IMR-90 (cell line): ENCODE data around the gene ABHD1. TPM values are rescaled to one million over a fixed set of nuclear protein-coding genes. Genes with fewer than 3 reads are reported as not detected.

Source experiments
- ATAC-seq: fragments of 200-7000 bp; cut with Tn5 transposase; 2 replicates; pipeline ENCODE4 v1.9.1; 2020; ENCODE audit warnings: low read depth, mild to moderate bottlenecking, moderate library complexity
- BruUV-seq: library from RNA; stranded (reverse); fragments of 400-500 nt; replicated peaks from 2 replicates; lab custom pipeline; 2021; lab: Mats Ljungman, UMichigan
- CTCF ChIA-PET: fragments of 300-600 bp; formaldehyde crosslinking; extraction: SDS; loops from one replicate; lab custom pipeline; 2021; ENCODE audit warnings: antibody characterized with exemption; lab: Yijun Ruan, JAX
- POLR2A ChIA-PET: fragments of 300-600 bp; sonication (Branson Sonifier 250); formaldehyde crosslinking; loops from one replicate; lab custom pipeline; 2022; ENCODE audit warnings: antibody characterized with exemption; ENCODE audit not compliant: unreplicated experiment; lab: Charles Lee
- DNase-seq: peaks from one replicate; pipeline ENCODE4 v3.0.0; 2013
- H2AFZ ChIP-seq: replicated peaks from 2 replicates; pipeline ENCODE3; 2013; ENCODE audit warnings: low read length, mild to moderate bottlenecking; ENCODE audit not compliant: poor library complexity
- H2AK5ac ChIP-seq: 2 replicates; pipeline ENCODE4 v1.6.1; 2013; ENCODE audit warnings: low read depth, low read length, inconsistent platforms
- H2AK9ac ChIP-seq: replicated peaks from 2 replicates; pipeline ENCODE3; 2013; ENCODE audit warnings: mild to moderate bottlenecking, low read depth, low read length, moderate library complexity; ENCODE audit not compliant: poor library complexity
- H2BK120ac ChIP-seq: 2 replicates; pipeline ENCODE4 v1.6.1; 2013; ENCODE audit warnings: low read depth, low read length, inconsistent platforms
- H2BK15ac ChIP-seq: 3 replicates; pipeline ENCODE4 v1.6.1; 2013; ENCODE audit warnings: low read depth, low read length, inconsistent platforms
- H2BK20ac ChIP-seq: 2 replicates; pipeline ENCODE4 v1.6.1; 2013; ENCODE audit warnings: low read depth, mild to moderate bottlenecking, inconsistent platforms, low read length, moderate library complexity
- H2BK5ac ChIP-seq: 2 replicates; pipeline ENCODE4 v1.6.1; 2013; ENCODE audit warnings: mild to moderate bottlenecking, low read depth, low read length, inconsistent platforms; ENCODE audit not compliant: poor library complexity, severe bottlenecking
- H3K14ac ChIP-seq: replicated peaks from 2 replicates; pipeline ENCODE4 v1.6.1; 2013; ENCODE audit warnings: low read depth, low read length, inconsistent platforms
- H3K18ac ChIP-seq: 2 replicates; pipeline ENCODE4 v1.6.1; 2013; ENCODE audit warnings: low read depth, low read length, control low read depth
- H3K23ac ChIP-seq: 2 replicates; pipeline ENCODE4 v1.6.1; 2013; ENCODE audit warnings: low read depth, low read length, inconsistent platforms
- H3K27ac ChIP-seq: 2 replicates; pipeline ENCODE4 v1.5.1; 2013; ENCODE audit warnings: mild to moderate bottlenecking, control low read depth, low read length; ENCODE audit not compliant: insufficient read depth
- H3K27me3 ChIP-seq: 2 replicates; pipeline ENCODE4 v1.6.1; 2013; ENCODE audit warnings: low read length; ENCODE audit not compliant: control insufficient read depth, insufficient read depth
- H3K36me3 ChIP-seq: 2 replicates; pipeline ENCODE4 v1.6.1; 2013; ENCODE audit warnings: low read length, mixed read lengths; ENCODE audit not compliant: control insufficient read depth, insufficient read depth
- H3K4ac ChIP-seq: 2 replicates; pipeline ENCODE4 v1.6.1; 2013; ENCODE audit warnings: low read depth, low read length, inconsistent platforms
- H3K4me1 ChIP-seq: 2 replicates; pipeline ENCODE4 v1.6.1; 2013; ENCODE audit warnings: low read length, mixed read lengths; ENCODE audit not compliant: control insufficient read depth, insufficient read depth
- H3K4me2 ChIP-seq: 2 replicates; pipeline ENCODE4 v1.6.1; 2013; ENCODE audit warnings: low read depth, mild to moderate bottlenecking, control low read depth, low read length, moderate library complexity
- H3K4me3 ChIP-seq: 2 replicates; pipeline ENCODE4 v1.5.1; 2013; ENCODE audit warnings: low read depth, mild to moderate bottlenecking, control low read depth, low read length, moderate library complexity; ENCODE audit not compliant: insufficient read depth
- H3K56ac ChIP-seq: 2 replicates; pipeline ENCODE4 v1.6.1; 2013; ENCODE audit warnings: low read length, inconsistent platforms; ENCODE audit not compliant: insufficient read depth; ENCODE audit errors: extremely low read depth
- H3K79me1 ChIP-seq, 2 experiments: 2 replicates each; pipeline ENCODE4 v1.6.1; 2013; ENCODE audit warnings: low read length in 2 of 2, inconsistent platforms in 1 of 2, low read depth in 1 of 2
- H3K9ac ChIP-seq: 2 replicates; pipeline ENCODE4 v1.6.1; 2013; ENCODE audit warnings: low read depth, low read length, control low read depth
- H3K9me1 ChIP-seq: 2 replicates; pipeline ENCODE4 v1.6.1; 2013; ENCODE audit warnings: low read length, inconsistent platforms; ENCODE audit not compliant: insufficient read depth
- H3K9me3 ChIP-seq: 2 replicates; pipeline ENCODE4 v1.6.1; 2013; ENCODE audit warnings: low read length; ENCODE audit not compliant: control insufficient read depth, insufficient read depth
- H4K20me1 ChIP-seq: 2 replicates; pipeline ENCODE4 v1.6.1; 2013; ENCODE audit warnings: low read length, inconsistent platforms; ENCODE audit not compliant: insufficient read depth
- H4K5ac ChIP-seq: 2 replicates; pipeline ENCODE4 v1.6.1; 2013; ENCODE audit warnings: mild to moderate bottlenecking, low read depth, low read length, control low read depth
- H4K8ac ChIP-seq, 2 experiments: 2 replicates each; pipeline ENCODE4 v1.6.1; 2013; ENCODE audit warnings: low read depth in 2 of 2, low read length in 2 of 2, control low read depth in 1 of 2, inconsistent platforms in 1 of 2
- H4K91ac ChIP-seq: 2 replicates; pipeline ENCODE4 v1.6.1; 2013; ENCODE audit warnings: low read depth, low read length, inconsistent platforms; ENCODE audit not compliant: insufficient read depth
- BHLHE40 ChIP-seq: fragments of 150-350 bp; IDR thresholded peaks from 2 replicates; pipeline ENCODE4 v1.6.1; 2016; ENCODE audit warnings: mild to moderate bottlenecking, low read depth, low read length
- CEBPB ChIP-seq: IDR thresholded peaks from 2 replicates; pipeline ENCODE4 v1.6.1; 2012; ENCODE audit warnings: low read depth, low read length, improper control_type of control experiment
- MAZ ChIP-seq: IDR thresholded peaks from 2 replicates; pipeline ENCODE4 v1.6.1; 2012; ENCODE audit warnings: low read depth, mild to moderate bottlenecking, low read length, improper control_type of control experiment, moderate library complexity, borderline replicate concordance
- POLR2A ChIP-seq: IDR thresholded peaks from 2 replicates; pipeline ENCODE4 v1.6.1; 2012; ENCODE audit warnings: mild to moderate bottlenecking, low read depth, low read length
- RFX5 ChIP-seq: IDR thresholded peaks from 2 replicates; pipeline ENCODE4 v1.8.0; 2012; ENCODE audit warnings: low read depth, mild to moderate bottlenecking, low read length, moderate library complexity
- WGBS, 2 experiments: methylation state at CpG; one replicate each; pipeline versions ENCODE4 v1.1.5 to v1.1.7; 2013; ENCODE audit warnings: missing lambda C conversion rate in 2 of 2; ENCODE audit not compliant: insufficient read length in 1 of 2; ENCODE audit errors: extremely low coverage in 2 of 2; 5-methylcytosine and 5-hydroxymethylcytosine counted together
- dilution Hi-C: fragments of 300-500 bp; cut with HindIII; formaldehyde crosslinking; loops from one replicate; pipeline ENCODE4 v1.14.3; 2018; ENCODE audit warnings: low sequenced_read_pairs; ENCODE audit not compliant: unreplicated experiment
- in situ Hi-C: fragments of 300-500 bp; cut with MboI; formaldehyde crosslinking; loops from 3 replicates; pipeline ENCODE4 v1.14.3; 2019; ENCODE audit warnings: low sequenced_read_pairs, inconsistent platforms, mixed read lengths
- intact Hi-C: fragments of 100-400 bp; cut with micrococcal nuclease; formaldehyde crosslinking; loops from 2 replicates; pipeline ENCODE4 v1.10.0; 2022
- polyA plus RNA-seq, 3 experiments: library from polyadenylated mRNA; depleted of rRNA; stranded (reverse); fragments of >200 nt; gene quantifications; 2 replicates each; pipeline ENCODE4 v1.2.3, GENCODE V29; 2012; ENCODE audit warnings: low replicate concordance in 1 of 3
- total RNA-seq: library from RNA; depleted of rRNA; stranded (reverse); fragments of >200 nt; gene quantifications from 2 replicates; pipeline ENCODE4 v1.2.3, GENCODE V29; 2012

Gene ABHD1
- total and polyA plus RNA-seq, 2 of the 4 experiments (the other 2 are of a cell fraction) = 0.24 TPM; not detected in 1

GRCh38 chr2:27080603-27080936 lies 43.0 kb upstream of the ABHD1 start:
- Histone ChIP-seq H3K56ac (0 out of 2 replicates have a peak overlapping the region, but pooled peaks have one; percentile 78), H2BK20ac (no peak overlapping the region), H3K9me1 (peaks cover 7% of the 10 kb centered on the region; the same call in 1 of the 2 replicates), H3K79me1 (peaks cover 3 to 57% of the 10 kb centered on the region in 2 experiments; a peak in 3 of 4 replicates), H3K36me3 (peaks cover 29% of the 10 kb centered on the region; the same call in 1 of the 2 replicates), H4K20me1 (peaks cover 14% of the 10 kb centered on the region), H2AK5ac (peak overlapping the region; percentile 89), H3K9me3 (no peaks in the 10 kb centered on the region), H3K4me1 (peaks cover 19% of the 10 kb centered on the region), H3K27ac (peak overlapping the region; percentile 98), H3K14ac (peak overlapping the region; percentile 82), H2BK120ac (0 out of 2 replicates have a peak overlapping the region, but pooled peaks have one; percentile 36), H4K5ac (peak overlapping the region; percentile 2; the same call in 1 of the 2 replicates), H4K8ac (peak overlapping the region in 1 of 2 experiments; percentile 92; a peak in 2 of 4 replicates), H2AFZ (peak overlapping the region; percentile 88), H3K23ac (peak overlapping the region; percentile 86), H2AK9ac (peak overlapping the region; percentile 94), H3K9ac (peak overlapping the region; percentile 97; the same call in 1 of the 2 replicates), H3K27me3 (no peaks in the 10 kb centered on the region), H2BK15ac (peak overlapping the region; percentile 57; the same call in 1 of the 3 replicates), H3K4ac (peak overlapping the region; percentile 89), H3K4me3 (peak overlapping the region; percentile 82), H3K4me2 (peak overlapping the region; percentile 98), H3K18ac (no peak overlapping the region), H4K91ac (peak overlapping the region; percentile 80), H2BK5ac (peak overlapping the region; percentile 91)
- WGBS, 2 experiments = 78% methylated on average over 4 of the region's 14 CpGs; no CpG with 5 or more reads in 1 of the 2 experiments
- BruUV-seq = no TSS peak
- no peak for ATAC-seq
- CTCF ChIA-PET = interaction anchor here (0.9 to 1.3 kb wide), 3 partner anchors 10 to 30 kb away, joined by 3 to 4 read pairs (median 3); no protein-coding TSS in a partner anchor
- in situ Hi-C loops = no loop called here
- intact Hi-C loops = no loop called here
- POLR2A ChIA-PET = interaction anchor here (0.6 to 1.0 kb wide), 3 partner anchors 8 to 28 kb away, joined by 3 to 4 read pairs (median 3); partner anchors contain the start of gene OST4
- dilution Hi-C loops = no loop called here
- TF ChIP-seq BHLHE40 (no peak), CEBPB (no peak), RFX5 (no peak), POLR2A (no peak), MAZ (no peak)
- DNase-seq = no peak
